HG02678 (cell line): ENCODE results near the gene MEP1B.
"Not testable (repeated sequence)": the region's sequence is repeated elsewhere in the genome, so short reads cannot be mapped to it uniquely, and the experiment has no call there.

Experiments
- ATAC-seq: cut with Tn5 transposase; IDR thresholded peaks from one replicate; pipeline ENCODE4 v1.9.1; 2021; ENCODE audit warnings: mild to moderate bottlenecking, moderate library complexity; ENCODE audit not compliant: unreplicated experiment

The MEP1B gene

GRCh38 chr18:32189790-32190189, at the start of gene MEP1B:
MEP1B (plus strand) TSS chr18:32190039; CDS start chr18:32190071, 32 bp downstream.
- ATAC-seq = no peak

- no peak for ATAC-seq
Measured at GRCh38 chr18:32148185-32148870, 41.5 kb upstream of the MEP1B start.

- ATAC-seq = peak; percentile 80
Measured at GRCh38 chr18:32152705-32153448, 37.0 kb upstream of the MEP1B start.

GRCh38 chr18:32156855-32157254, 33.0 kb upstream of the MEP1B start:
- no peak for ATAC-seq

- ATAC-seq = no peak
Measured at GRCh38 chr18:32157580-32157979, 32.3 kb upstream of the MEP1B start.

- ATAC-seq = peak; percentile 95
Measured at GRCh38 chr18:32158108-32158624, 31.7 kb upstream of the MEP1B start.

GRCh38 chr18:32158631-32159030, 31.2 kb upstream of the MEP1B start:
- not testable (repeated sequence) for ATAC-seq

- ATAC-seq = no peak
Measured at GRCh38 chr18:32160547-32160946, 29.3 kb upstream of the MEP1B start.

GRCh38 chr18:32167980-32168730, 21.7 kb upstream of the MEP1B start:
- ATAC-seq = no peak

GRCh38 chr18:32173654-32174053, 16.2 kb upstream of the MEP1B start:
- no peak for ATAC-seq

GRCh38 chr18:32174719-32175118, 15.1 kb upstream of the MEP1B start:
- ATAC-seq = no peak

GRCh38 chr18:32175265-32175664, 14.6 kb upstream of the MEP1B start:
- ATAC-seq = no peak

GRCh38 chr18:32176745-32177144, 13.1 kb upstream of the MEP1B start:
- ATAC-seq = not testable (repeated sequence)

- no peak for ATAC-seq
Measured at GRCh38 chr18:32177530-32177929, 12.3 kb upstream of the MEP1B start.

GRCh38 chr18:32183503-32183902, 6.3 kb upstream of the MEP1B start:
- ATAC-seq = no peak

- no peak for ATAC-seq
Measured at GRCh38 chr18:32190209-32190608, 370 bp downstream of the MEP1B start.

GRCh38 chr18:32195881-32196815, 6.3 kb downstream of the MEP1B start:
- ATAC-seq = no peak

GRCh38 chr18:32200766-32201165, 10.9 kb downstream of the MEP1B start:
- ATAC-seq = no peak

GRCh38 chr18:32201948-32202672, 12.3 kb downstream of the MEP1B start:
- ATAC-seq = no peak

GRCh38 chr18:32208023-32208422, 18.2 kb downstream of the MEP1B start:
- ATAC-seq = no peak
